Neuronal stem cell (in vitro differentiated cells): ENCODE results near the gene ZDHHC7.
A peak's percentile ranks its signal among the peaks of the same experiment; 100 is the strongest.

Experiments
- DNase-seq: peaks from one replicate; pipeline ENCODE4 v3.0.0-alpha.2; 2013; ENCODE audit warnings: low spot score
- H2AFZ ChIP-seq: one replicate; pipeline ENCODE4 v1.6.1; 2013; ENCODE audit warnings: mild to moderate bottlenecking, low read length, inconsistent platforms
- H2AK5ac ChIP-seq: 2 replicates; pipeline ENCODE4 v1.6.1; 2013; ENCODE audit warnings: low read depth, mild to moderate bottlenecking, inconsistent platforms, low read length, moderate library complexity, mixed read lengths
- H2BK120ac ChIP-seq: 2 replicates; pipeline ENCODE4 v1.6.1; 2013; ENCODE audit warnings: low read depth, mild to moderate bottlenecking, inconsistent platforms, low read length, moderate library complexity, mixed read lengths
- H2BK12ac ChIP-seq: one replicate; pipeline ENCODE4 v1.6.1; 2013; ENCODE audit warnings: low read length, inconsistent platforms
- H2BK15ac ChIP-seq: 2 replicates; pipeline ENCODE4 v1.6.1; 2013; ENCODE audit warnings: mild to moderate bottlenecking, low read length, inconsistent platforms, mixed read lengths
- H2BK5ac ChIP-seq: one replicate; pipeline ENCODE4 v1.6.1; 2013; ENCODE audit warnings: inconsistent platforms, mild to moderate bottlenecking, low read length, moderate library complexity
- H3K14ac ChIP-seq: one replicate; pipeline ENCODE4 v1.6.1; 2013; ENCODE audit warnings: low read length, inconsistent platforms
- H3K18ac ChIP-seq: 2 replicates; pipeline ENCODE4 v1.6.1; 2013; ENCODE audit warnings: low read length, inconsistent platforms
- H3K23ac ChIP-seq: 2 replicates; pipeline ENCODE4 v1.6.1; 2013; ENCODE audit warnings: low read depth, mild to moderate bottlenecking, mixed read lengths, low read length, inconsistent platforms; ENCODE audit not compliant: poor library complexity
- H3K27ac ChIP-seq: replicated peaks from 3 replicates; pipeline ENCODE4 v1.5.1; 2013; ENCODE audit warnings: low read length, inconsistent platforms
- H3K27me3 ChIP-seq, 3 experiments: 2 replicates each; pipeline ENCODE4 v1.6.1; 2013; ENCODE audit warnings: low read length in 3 of 3, mild to moderate bottlenecking in 2 of 3, inconsistent platforms in 1 of 3, low read depth in 1 of 3, mixed read lengths in 1 of 3, moderate library complexity in 1 of 3; ENCODE audit not compliant: control insufficient read depth in 3 of 3, insufficient read depth in 3 of 3
- H3K36me3 ChIP-seq, 2 donors: replicated peaks in 1 of 2; 2 replicates each; pipeline ENCODE4 v1.6.1; 2013; ENCODE audit warnings: low read length in 2 of 2; ENCODE audit not compliant: control insufficient read depth in 2 of 2, insufficient read depth in 2 of 2
- H3K4ac ChIP-seq: 2 replicates; pipeline ENCODE4 v1.6.1; 2013; ENCODE audit warnings: inconsistent platforms, mild to moderate bottlenecking, low read length, moderate library complexity
- H3K4me1 ChIP-seq, 2 donors: 1 replicate in 1 of 2; 2 replicates in 1 of 2; pipeline ENCODE4 v1.6.1; 2013; ENCODE audit warnings: low read length in 2 of 2, low read depth in 1 of 2; ENCODE audit not compliant: control insufficient read depth in 2 of 2, insufficient read depth in 1 of 2
- H3K4me2 ChIP-seq: one replicate; pipeline ENCODE4 v1.6.1; 2013; ENCODE audit warnings: mild to moderate bottlenecking, low read length, inconsistent platforms; ENCODE audit not compliant: insufficient read depth, poor library complexity, severe bottlenecking
- H3K4me3 ChIP-seq, 2 donors: 2 replicates each; pipeline ENCODE4 v1.5.1; 2013; ENCODE audit warnings: low read length in 2 of 2, mild to moderate bottlenecking in 2 of 2, inconsistent platforms in 1 of 2, moderate library complexity in 1 of 2
- H3K79me1 ChIP-seq: one replicate; pipeline ENCODE4 v1.6.1; 2013; ENCODE audit warnings: low read depth, mild to moderate bottlenecking, inconsistent platforms, low read length, moderate library complexity
- H3K9ac ChIP-seq: one replicate; pipeline ENCODE4 v1.6.1; 2013; ENCODE audit warnings: mild to moderate bottlenecking, low read depth, low read length, inconsistent platforms; ENCODE audit not compliant: poor library complexity
- H3K9me3 ChIP-seq, 2 donors: replicated peaks in 1 of 2; 2 replicates each; pipeline versions ENCODE3 to v1.6.1; 2013; ENCODE audit warnings: low read length in 2 of 2, mild to moderate bottlenecking in 2 of 2, inconsistent platforms in 1 of 2, low read depth in 1 of 2, mixed read lengths in 1 of 2, moderate library complexity in 1 of 2; ENCODE audit not compliant: control insufficient read depth in 2 of 2, insufficient read depth in 1 of 2
- H4K8ac ChIP-seq: one replicate; pipeline ENCODE4 v1.6.1; 2013; ENCODE audit warnings: low read depth, mild to moderate bottlenecking, inconsistent platforms, low read length, moderate library complexity
- H4K91ac ChIP-seq: one replicate; pipeline ENCODE4 v1.6.1; 2013; ENCODE audit warnings: low read length, low read depth, mild to moderate bottlenecking, inconsistent platforms; ENCODE audit not compliant: poor library complexity
- WGBS, 2 donors: extraction: QIAGEN DNeasy Blood & Tissue Kit; methylation state at CpG; one replicate each; pipeline ENCODE4 v1.1.7; 2013; ENCODE audit warnings: missing lambda C conversion rate in 2 of 2, mixed read lengths in 1 of 2; ENCODE audit not compliant: insufficient read length in 2 of 2, insufficient replicate concordance in 1 of 2; ENCODE audit errors: extremely low coverage in 2 of 2; 5-methylcytosine and 5-hydroxymethylcytosine counted together

ZDHHC7 gene

GRCh38 chr16:84999857-85000480 lies 11.4 kb downstream of the ZDHHC7 start:
- Histone ChIP-seq H3K4me1 (peaks cover 5 to 18% of the 10 kb centered on the region in 2 donors), H3K9ac (no peak overlapping the region), H2BK12ac (no peak overlapping the region)

DNA sequence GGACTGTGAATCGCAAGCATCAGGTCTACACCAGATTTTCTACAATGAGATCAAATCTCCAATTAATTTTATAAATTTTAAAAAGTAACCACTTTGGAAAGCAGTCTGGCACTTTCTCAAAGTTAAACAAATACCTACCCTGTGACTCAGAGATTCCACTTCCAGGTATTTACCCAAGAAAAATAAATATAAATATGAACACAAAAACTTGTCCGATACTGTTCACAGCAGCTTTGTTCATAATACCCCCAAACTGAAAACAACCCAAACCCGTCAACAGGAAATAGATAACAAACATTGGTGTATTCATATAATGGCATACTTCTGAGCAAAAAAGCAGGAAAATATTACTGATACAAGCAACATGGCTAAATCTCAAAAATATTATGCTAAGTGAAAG lies 12.1 kb downstream of the ZDHHC7 start:
- H3K27me3 ChIP-seq = no peaks in the 10 kb centered on the region
- H3K36me3 ChIP-seq = peaks cover 9 to 37% of the 10 kb centered on the region in 2 donors
- no peak overlapping the region for H2BK120ac ChIP-seq
- DNase-seq = no peak
- H3K18ac ChIP-seq = no peak overlapping the region
- no peak overlapping the region for H3K4me3 ChIP-seq
- H2BK12ac ChIP-seq = no peak overlapping the region
- no peak overlapping the region for H3K4me2 ChIP-seq
- no peak overlapping the region for H3K4ac ChIP-seq
- no peak overlapping the region for H4K8ac ChIP-seq
- no peak overlapping the region for H3K9ac ChIP-seq
- no peaks in the 10 kb centered on the region for H3K9me3 ChIP-seq
- H2BK5ac ChIP-seq = no peak overlapping the region
- no peak overlapping the region for H3K23ac ChIP-seq
- H2AK5ac ChIP-seq = no peak overlapping the region
- H3K27ac ChIP-seq = no peak overlapping the region
- peaks cover 2% of the 10 kb centered on the region for H3K79me1 ChIP-seq
- H3K14ac ChIP-seq = no peak overlapping the region
- no CpG with 5 or more reads among the region's 3 CpGs for WGBS, 2 donors
- H3K4me1 ChIP-seq = peaks cover 5 to 17% of the 10 kb centered on the region in 2 donors
- no peak overlapping the region for H4K91ac ChIP-seq
- H2AFZ ChIP-seq = no peak overlapping the region
- H2BK15ac ChIP-seq = no peak overlapping the region

More at GRCh38 chr16:84999857-85000480, 11.4 kb downstream of the ZDHHC7 start:
- Histone ChIP-seq H3K18ac (no peak overlapping the region), H3K14ac (no peak overlapping the region), H3K27me3 (no peaks in the 10 kb centered on the region), H4K91ac (no peak overlapping the region), H3K4me2 (no peak overlapping the region), H3K36me3 (peaks cover 6 to 29% of the 10 kb centered on the region in 2 donors), H3K79me1 (peaks cover 2% of the 10 kb centered on the region), H3K23ac (no peak overlapping the region), H3K27ac (no peak overlapping the region), H2BK15ac (no peak overlapping the region), H2BK120ac (no peak overlapping the region), H2BK5ac (no peak overlapping the region), H3K9me3 (no peaks in the 10 kb centered on the region), H3K4me3 (no peak overlapping the region), H3K4ac (no peak overlapping the region), H4K8ac (no peak overlapping the region), H2AFZ (no peak overlapping the region), H2AK5ac (no peak overlapping the region)
- WGBS, 2 donors = no CpG with 5 or more reads among the region's 11 CpGs
- no peak for DNase-seq

GRCh38 chr16:84996365-84996764 lies 15.0 kb downstream of the ZDHHC7 start:
- H3K27ac ChIP-seq = no peak overlapping the region
- H3K4me2 ChIP-seq = no peak overlapping the region
- H2BK120ac ChIP-seq = no peak overlapping the region
- no peak overlapping the region for H3K14ac ChIP-seq
- H4K8ac ChIP-seq = no peak overlapping the region
- no peak overlapping the region for H4K91ac ChIP-seq
- H3K36me3 ChIP-seq = peaks cover 11 to 58% of the 10 kb centered on the region in 2 donors
- H3K18ac ChIP-seq = no peak overlapping the region
- H3K9ac ChIP-seq = no peak overlapping the region
- no peaks in the 10 kb centered on the region for H3K9me3 ChIP-seq
- WGBS, 2 donors = no CpG with 5 or more reads among the region's 11 CpGs
- no peak overlapping the region for H3K4me3 ChIP-seq
- H2BK5ac ChIP-seq = no peak overlapping the region
- H2BK15ac ChIP-seq = no peak overlapping the region
- no peak for DNase-seq
- no peaks in the 10 kb centered on the region for H3K79me1 ChIP-seq
- no peak overlapping the region for H2BK12ac ChIP-seq
- H3K4ac ChIP-seq = no peak overlapping the region
- no peaks in the 10 kb centered on the region for H3K27me3 ChIP-seq
- no peak overlapping the region for H2AFZ ChIP-seq
- no peak overlapping the region for H3K23ac ChIP-seq
- H2AK5ac ChIP-seq = no peak overlapping the region
- H3K4me1 ChIP-seq = peaks cover 3 to 5% of the 10 kb centered on the region in 2 donors

DNA sequence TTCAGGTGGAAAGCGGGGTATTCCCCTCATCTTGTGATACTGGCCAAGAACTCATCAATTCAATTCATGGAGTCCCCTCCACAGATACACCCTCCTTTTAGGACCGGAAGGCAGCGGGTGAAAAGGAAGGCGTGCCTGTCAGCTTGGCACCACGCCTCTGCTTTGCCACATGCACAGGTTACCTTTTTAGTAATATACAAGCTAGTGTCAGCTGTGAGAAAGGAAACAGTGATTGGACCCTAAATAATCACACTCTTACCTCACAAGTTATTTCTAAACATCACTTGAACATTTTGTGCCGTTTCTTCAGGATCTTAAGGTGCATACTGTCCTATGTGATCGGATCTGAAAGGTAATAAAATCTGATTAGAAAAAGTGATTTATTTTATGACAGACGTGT lies 15.7 kb downstream of the ZDHHC7 start:
- WGBS, 2 donors = no CpG with 5 or more reads among the region's 8 CpGs
- peaks cover 14 to 57% of the 10 kb centered on the region in 2 donors for H3K36me3 ChIP-seq

More for the DNA sequence above, 15.7 kb downstream of the ZDHHC7 start:
- Histone ChIP-seq H3K4me2 (no peak overlapping the region), H3K9ac (peak overlapping the region; percentile 53), H3K18ac (no peak overlapping the region), H2BK15ac (no peak overlapping the region), H3K79me1 (no peaks in the 10 kb centered on the region), H3K4ac (no peak overlapping the region), H2BK120ac (no peak overlapping the region), H4K91ac (no peak overlapping the region), H3K4me1 (peaks cover under 1 to 2% of the 10 kb centered on the region in 2 donors), H2BK12ac (no peak overlapping the region), H2AFZ (no peak overlapping the region), H4K8ac (no peak overlapping the region), H3K14ac (no peak overlapping the region), H3K23ac (no peak overlapping the region), H3K27me3 (no peaks in the 10 kb centered on the region), H3K27ac (no peak overlapping the region), H3K9me3 (no peaks in the 10 kb centered on the region), H3K4me3 (no peak overlapping the region), H2AK5ac (no peak overlapping the region), H2BK5ac (no peak overlapping the region)
- DNase-seq = no peak
